ENCODE measurements around the gene S1PR5.

S1PR5 gene

GRCh38 chr19:10521461-10522171 is 4.4 kb upstream of the S1PR5 start:
- FAIRE-seq (no peak), DNase-seq (ENCODE audit: insufficient read length) (no peak)
- TF ChIP-seq POLR2AphosphoS5 (IDR thresholded peaks at IDR 0.05; ENCODE audit: low read depth, low read length) (no peak), TAF1 (IDR thresholded peaks at IDR 0.05; ENCODE audit: borderline replicate concordance, low read depth, low read length) (no peak), POLR2A (IDR thresholded peaks at IDR 0.05; ENCODE audit: low read depth, low read length) (no peak)

- no peak for TF ChIP-seq POLR2A (IDR thresholded peaks at IDR 0.05; ENCODE audit: low read depth, low read length)
- TF ChIP-seq POLR2AphosphoS5 (IDR thresholded peaks at IDR 0.05; ENCODE audit: low read depth, low read length), result no peak
- no peak for TF ChIP-seq TAF1 (IDR thresholded peaks at IDR 0.05; ENCODE audit: borderline replicate concordance, low read depth, low read length)
- FAIRE-seq (no peak), DNase-seq (ENCODE audit: insufficient read length) (no peak)
These were observed 3.5 kb upstream of the S1PR5 start for GRCh38 chr19:10520652-10521318.

GRCh38 chr19:10519421-10519820 is 2.2 kb upstream of the S1PR5 start:
- DNase-seq (ENCODE audit: insufficient read length) (no peak), FAIRE-seq (no peak)
- TF ChIP-seq POLR2A (IDR thresholded peaks at IDR 0.05; ENCODE audit: low read depth, low read length), result no peak
- TF ChIP-seq POLR2AphosphoS5 (IDR thresholded peaks at IDR 0.05; ENCODE audit: low read depth, low read length), result no peak
- no peak for TF ChIP-seq TAF1 (IDR thresholded peaks at IDR 0.05; ENCODE audit: borderline replicate concordance, low read depth, low read length)

- TF ChIP-seq POLR2AphosphoS5 (IDR thresholded peaks at IDR 0.05; ENCODE audit: low read depth, low read length) (no peak), POLR2A (IDR thresholded peaks at IDR 0.05; ENCODE audit: low read depth, low read length) (no peak), TAF1 (IDR thresholded peaks at IDR 0.05; ENCODE audit: borderline replicate concordance, low read depth, low read length) (no peak)
- DNase-seq (ENCODE audit: insufficient read length) (no peak), FAIRE-seq (no peak)
These were observed 1.5 kb upstream of the S1PR5 start for GRCh38 chr19:10518444-10519361.

GRCh38 chr19:10517760-10518443 is 655 bp upstream of the S1PR5 start:
- DNase-seq (ENCODE audit: insufficient read length) (no peak), FAIRE-seq (no peak)
- TF ChIP-seq POLR2A (IDR thresholded peaks at IDR 0.05; ENCODE audit: low read depth, low read length) (no peak), POLR2AphosphoS5 (IDR thresholded peaks at IDR 0.05; ENCODE audit: low read depth, low read length) (no peak), TAF1 (IDR thresholded peaks at IDR 0.05; ENCODE audit: borderline replicate concordance, low read depth, low read length) (no peak)

GRCh38 chr19:10516671-10517286 is 468 bp downstream of the S1PR5 start:
- no peak for DNase-seq (ENCODE audit: insufficient read length)
- FAIRE-seq, result no peak
- TF ChIP-seq POLR2A (IDR thresholded peaks at IDR 0.05; ENCODE audit: low read depth, low read length) (no peak), POLR2AphosphoS5 (IDR thresholded peaks at IDR 0.05; ENCODE audit: low read depth, low read length) (no peak), TAF1 (IDR thresholded peaks at IDR 0.05; ENCODE audit: borderline replicate concordance, low read depth, low read length) (no peak)

GRCh38 chr19:10516064-10516385 is 1.2 kb downstream of the S1PR5 start:
- TF ChIP-seq POLR2A (IDR thresholded peaks at IDR 0.05; ENCODE audit: low read depth, low read length), result no peak
- no peak for TF ChIP-seq POLR2AphosphoS5 (IDR thresholded peaks at IDR 0.05; ENCODE audit: low read depth, low read length)
- no peak for TF ChIP-seq TAF1 (IDR thresholded peaks at IDR 0.05; ENCODE audit: borderline replicate concordance, low read depth, low read length)
- FAIRE-seq (no peak), DNase-seq (ENCODE audit: insufficient read length) (no peak)

- TF ChIP-seq POLR2AphosphoS5 (IDR thresholded peaks at IDR 0.05; ENCODE audit: low read depth, low read length), result no peak
- no peak for TF ChIP-seq POLR2A (IDR thresholded peaks at IDR 0.05; ENCODE audit: low read depth, low read length)
- DNase-seq (ENCODE audit: insufficient read length) (no peak), FAIRE-seq (no peak)
These were observed 2.8 kb downstream of the S1PR5 start for GRCh38 chr19:10514211-10515145.

- TF ChIP-seq POLR2AphosphoS5 (IDR thresholded peaks at IDR 0.05; ENCODE audit: low read depth, low read length) (no peak), TAF1 (IDR thresholded peaks at IDR 0.05; ENCODE audit: borderline replicate concordance, low read depth, low read length) (no peak), POLR2A (IDR thresholded peaks at IDR 0.05; ENCODE audit: low read depth, low read length) (no peak)
- DNase-seq (ENCODE audit: insufficient read length), result no peak
- no peak for FAIRE-seq
These were observed 4.0 kb downstream of the S1PR5 start for GRCh38 chr19:10513223-10513622.

GRCh38 chr19:10510301-10510802 is 6.9 kb downstream of the S1PR5 start:
- no peak for FAIRE-seq
- TF ChIP-seq POLR2AphosphoS5 (IDR thresholded peaks at IDR 0.05; ENCODE audit: low read depth, low read length) (no peak), TAF1 (IDR thresholded peaks at IDR 0.05; ENCODE audit: borderline replicate concordance, low read depth, low read length) (no peak), POLR2A (IDR thresholded peaks at IDR 0.05; ENCODE audit: low read depth, low read length) (no peak)
- peak; percentile 72 for DNase-seq (ENCODE audit: insufficient read length)
